ENCODE measurements around the gene ARL5C. TPM values are rescaled to one million over a fixed set of nuclear protein-coding genes. Genes with fewer than 3 reads are reported as not detected.

Gene ARL5C
- total RNA-seq, 1 experiment from 2014 or later: not detected

GRCh38 chr17:39147221-39148185 lies 18.5 kb downstream of the ARL5C start:
- H2AFZ ChIP-seq (ENCODE audit: low read length): no peak overlapping the region
- no peak for DNase-seq
- no peaks in the 10 kb centered on the region for H4K20me1 ChIP-seq (ENCODE audit: insufficient read depth, low read depth, low read length)
- no peaks in the 10 kb centered on the region for H3K36me3 ChIP-seq (ENCODE audit: insufficient read depth, low read length)
- H3K9me2 ChIP-seq (replicated peaks; ENCODE audit: insufficient read depth, low read length): no peaks in the 10 kb centered on the region
- H3K27me3 ChIP-seq (ENCODE audit: low read length): no peaks in the 10 kb centered on the region
- H3K4me1 ChIP-seq (ENCODE audit: low read length): peaks cover 5% of the 10 kb centered on the region
- H3K4me3 ChIP-seq (ENCODE audit: low read length): no peak overlapping the region
- no peak overlapping the region for H3K4me2 ChIP-seq (ENCODE audit: low read depth, low read length, poor library complexity, severe bottlenecking)
- no peaks in the 10 kb centered on the region for H3K79me2 ChIP-seq (ENCODE audit: low read length)
- no peaks in the 10 kb centered on the region for H3K9me3 ChIP-seq (ENCODE audit: low read length)
- no peak overlapping the region for H3K27ac ChIP-seq (ENCODE audit: low read length)
- H3K9ac ChIP-seq (ENCODE audit: low read length): no peak overlapping the region

GRCh38 chr17:39146273-39146672 lies 19.7 kb downstream of the ARL5C start:
- Histone ChIP-seq H4K20me1 (ENCODE audit: insufficient read depth, low read depth, low read length) (no peaks in the 10 kb centered on the region), H3K9me2 (replicated peaks; ENCODE audit: insufficient read depth, low read length) (no peaks in the 10 kb centered on the region), H3K9me3 (ENCODE audit: low read length) (peaks cover 2% of the 10 kb centered on the region; the same call in 1 of the 2 replicates), H3K27me3 (ENCODE audit: low read length) (no peaks in the 10 kb centered on the region), H3K9ac (ENCODE audit: low read length) (no peak overlapping the region), H3K4me3 (ENCODE audit: low read length) (no peak overlapping the region), H3K79me2 (ENCODE audit: low read length) (no peaks in the 10 kb centered on the region), H3K4me1 (ENCODE audit: low read length) (no peaks in the 10 kb centered on the region), H2AFZ (ENCODE audit: low read length) (no peak overlapping the region), H3K36me3 (ENCODE audit: insufficient read depth, low read length) (no peaks in the 10 kb centered on the region), H3K4me2 (ENCODE audit: low read depth, low read length, poor library complexity, severe bottlenecking) (no peak overlapping the region), H3K27ac (ENCODE audit: low read length) (no peak overlapping the region)
- DNase-seq: no peak

- Histone ChIP-seq H3K27me3 (ENCODE audit: low read length) (no peaks in the 10 kb centered on the region), H3K27ac (ENCODE audit: low read length) (no peak overlapping the region), H3K79me2 (ENCODE audit: low read length) (no peaks in the 10 kb centered on the region), H3K9me3 (ENCODE audit: low read length) (peaks cover 6% of the 10 kb centered on the region; the same call in 1 of the 2 replicates), H3K4me2 (ENCODE audit: low read depth, low read length, poor library complexity, severe bottlenecking) (no peak overlapping the region), H3K36me3 (ENCODE audit: insufficient read depth, low read length) (no peaks in the 10 kb centered on the region), H3K9me2 (replicated peaks; ENCODE audit: insufficient read depth, low read length) (no peaks in the 10 kb centered on the region), H4K20me1 (ENCODE audit: insufficient read depth, low read depth, low read length) (no peaks in the 10 kb centered on the region), H3K4me3 (ENCODE audit: low read length) (no peak overlapping the region), H3K9ac (ENCODE audit: low read length) (no peak overlapping the region), H3K4me1 (ENCODE audit: low read length) (no peaks in the 10 kb centered on the region; the same call in 1 of the 2 replicates), H2AFZ (ENCODE audit: low read length) (no peak overlapping the region)
- no peak for DNase-seq
Measured at GRCh38 chr17:39145143-39145542, 20.8 kb downstream of the ARL5C start.

- H3K36me3 ChIP-seq (ENCODE audit: insufficient read depth, low read length): no peaks in the 10 kb centered on the region
- no peaks in the 10 kb centered on the region for H4K20me1 ChIP-seq (ENCODE audit: insufficient read depth, low read depth, low read length)
- no peaks in the 10 kb centered on the region for H3K79me2 ChIP-seq (ENCODE audit: low read length)
- H3K4me3 ChIP-seq (ENCODE audit: low read length): no peak overlapping the region
- no peak for DNase-seq
- H3K4me1 ChIP-seq (ENCODE audit: low read length): peaks cover 7% of the 10 kb centered on the region
- H3K9me3 ChIP-seq (ENCODE audit: low read length): peaks cover 6% of the 10 kb centered on the region; the same call in 1 of the 2 replicates
- H3K4me2 ChIP-seq (ENCODE audit: low read depth, low read length, poor library complexity, severe bottlenecking): no peak overlapping the region
- no peaks in the 10 kb centered on the region for H3K9me2 ChIP-seq (replicated peaks; ENCODE audit: insufficient read depth, low read length)
- H3K27me3 ChIP-seq (ENCODE audit: low read length): no peaks in the 10 kb centered on the region
- no peak overlapping the region for H2AFZ ChIP-seq (ENCODE audit: low read length)
- no peak overlapping the region for H3K9ac ChIP-seq (ENCODE audit: low read length)
- no peak overlapping the region for H3K27ac ChIP-seq (ENCODE audit: low read length)
Measured at GRCh38 chr17:39144416-39144840, 21.5 kb downstream of the ARL5C start.

- Histone ChIP-seq H3K9me3 (ENCODE audit: low read length) (peaks cover 6% of the 10 kb centered on the region; the same call in 1 of the 2 replicates), H3K36me3 (ENCODE audit: insufficient read depth, low read length) (no peaks in the 10 kb centered on the region), H4K20me1 (ENCODE audit: insufficient read depth, low read depth, low read length) (no peaks in the 10 kb centered on the region), H3K4me1 (ENCODE audit: low read length) (peaks cover 15% of the 10 kb centered on the region), H3K27me3 (ENCODE audit: low read length) (no peaks in the 10 kb centered on the region), H3K27ac (ENCODE audit: low read length) (no peak overlapping the region), H3K4me2 (ENCODE audit: low read depth, low read length, poor library complexity, severe bottlenecking) (no peak overlapping the region), H3K4me3 (ENCODE audit: low read length) (no peak overlapping the region), H2AFZ (ENCODE audit: low read length) (no peak overlapping the region), H3K9me2 (replicated peaks; ENCODE audit: insufficient read depth, low read length) (no peaks in the 10 kb centered on the region), H3K9ac (ENCODE audit: low read length) (no peak overlapping the region), H3K79me2 (ENCODE audit: low read length) (no peaks in the 10 kb centered on the region)
- no peak for DNase-seq
Measured at GRCh38 chr17:39143552-39144093, 22.3 kb downstream of the ARL5C start.

GRCh38 chr17:39141915-39142664 lies 23.9 kb downstream of the ARL5C start:
- no peak for DNase-seq
- H3K27me3 ChIP-seq (ENCODE audit: low read length): no peaks in the 10 kb centered on the region
- no peaks in the 10 kb centered on the region for H3K79me2 ChIP-seq (ENCODE audit: low read length)

GRCh38 chr17:39141294-39141693 lies 24.7 kb downstream of the ARL5C start:
- Histone ChIP-seq H4K20me1 (ENCODE audit: insufficient read depth, low read depth, low read length) (no peaks in the 10 kb centered on the region), H3K4me2 (ENCODE audit: low read depth, low read length, poor library complexity, severe bottlenecking) (no peak overlapping the region), H3K36me3 (ENCODE audit: insufficient read depth, low read length) (no peaks in the 10 kb centered on the region), H3K4me1 (ENCODE audit: low read length) (peaks cover 36% of the 10 kb centered on the region), H3K79me2 (ENCODE audit: low read length) (no peaks in the 10 kb centered on the region), H3K4me3 (ENCODE audit: low read length) (no peak overlapping the region), H3K9me3 (ENCODE audit: low read length) (peaks cover 6% of the 10 kb centered on the region; the same call in 1 of the 2 replicates), H2AFZ (ENCODE audit: low read length) (no peak overlapping the region), H3K27me3 (ENCODE audit: low read length) (no peaks in the 10 kb centered on the region), H3K9ac (ENCODE audit: low read length) (no peak overlapping the region), H3K27ac (ENCODE audit: low read length) (no peak overlapping the region), H3K9me2 (replicated peaks; ENCODE audit: insufficient read depth, low read length) (no peaks in the 10 kb centered on the region)
- no peak for DNase-seq

More at GRCh38 chr17:39141915-39142664, 23.9 kb downstream of the ARL5C start:
- Histone ChIP-seq H4K20me1 (ENCODE audit: insufficient read depth, low read depth, low read length) (no peaks in the 10 kb centered on the region), H2AFZ (ENCODE audit: low read length) (no peak overlapping the region), H3K27ac (ENCODE audit: low read length) (no peak overlapping the region), H3K4me2 (ENCODE audit: low read depth, low read length, poor library complexity, severe bottlenecking) (no peak overlapping the region), H3K36me3 (ENCODE audit: insufficient read depth, low read length) (no peaks in the 10 kb centered on the region), H3K9me3 (ENCODE audit: low read length) (peaks cover 6% of the 10 kb centered on the region; the same call in 1 of the 2 replicates), H3K9me2 (replicated peaks; ENCODE audit: insufficient read depth, low read length) (no peaks in the 10 kb centered on the region), H3K4me1 (ENCODE audit: low read length) (peaks cover 30% of the 10 kb centered on the region), H3K9ac (ENCODE audit: low read length) (no peak overlapping the region), H3K4me3 (ENCODE audit: low read length) (no peak overlapping the region)

- Histone ChIP-seq H2AFZ (ENCODE audit: low read length) (no peak overlapping the region), H3K79me2 (ENCODE audit: low read length) (no peaks in the 10 kb centered on the region), H3K4me1 (ENCODE audit: low read length) (peaks cover 36% of the 10 kb centered on the region), H3K9me2 (replicated peaks; ENCODE audit: insufficient read depth, low read length) (no peaks in the 10 kb centered on the region), H3K36me3 (ENCODE audit: insufficient read depth, low read length) (no peaks in the 10 kb centered on the region), H3K9me3 (ENCODE audit: low read length) (peaks cover 6% of the 10 kb centered on the region; the same call in 1 of the 2 replicates), H3K4me2 (ENCODE audit: low read depth, low read length, poor library complexity, severe bottlenecking) (peak overlapping the region; percentile 80), H3K27me3 (ENCODE audit: low read length) (no peaks in the 10 kb centered on the region), H3K4me3 (ENCODE audit: low read length) (no peak overlapping the region), H3K9ac (ENCODE audit: low read length) (0 out of 2 replicates have a peak overlapping the region, but pooled peaks have one; percentile 51), H4K20me1 (ENCODE audit: insufficient read depth, low read depth, low read length) (no peaks in the 10 kb centered on the region), H3K27ac (ENCODE audit: low read length) (no peak overlapping the region)
- DNase-seq: no peak
Measured at GRCh38 chr17:39139561-39139960, 26.4 kb downstream of the ARL5C start.
